ENCODE results near the gene REP15.

DNA sequence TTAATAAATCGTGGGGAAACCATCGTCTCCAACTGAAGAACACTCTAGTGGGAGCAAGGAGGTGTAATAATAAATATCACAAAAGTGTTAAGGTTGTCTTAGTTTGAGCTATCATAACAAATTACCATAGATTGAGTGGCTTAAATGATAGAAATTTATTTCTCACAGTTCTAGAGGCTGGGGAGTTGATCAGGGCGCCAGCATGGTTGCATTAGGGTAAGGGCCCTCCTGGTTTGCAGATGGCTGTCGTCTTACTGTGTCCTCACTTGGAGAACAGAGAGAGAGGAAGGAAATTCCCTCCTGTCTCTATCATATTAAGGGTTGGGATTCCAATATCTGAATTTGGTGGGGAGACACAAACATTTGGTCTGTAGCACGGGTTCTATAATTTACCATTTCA is 47.4 kb downstream of the REP15 start:
- TF ChIP-seq, protein P1, sequence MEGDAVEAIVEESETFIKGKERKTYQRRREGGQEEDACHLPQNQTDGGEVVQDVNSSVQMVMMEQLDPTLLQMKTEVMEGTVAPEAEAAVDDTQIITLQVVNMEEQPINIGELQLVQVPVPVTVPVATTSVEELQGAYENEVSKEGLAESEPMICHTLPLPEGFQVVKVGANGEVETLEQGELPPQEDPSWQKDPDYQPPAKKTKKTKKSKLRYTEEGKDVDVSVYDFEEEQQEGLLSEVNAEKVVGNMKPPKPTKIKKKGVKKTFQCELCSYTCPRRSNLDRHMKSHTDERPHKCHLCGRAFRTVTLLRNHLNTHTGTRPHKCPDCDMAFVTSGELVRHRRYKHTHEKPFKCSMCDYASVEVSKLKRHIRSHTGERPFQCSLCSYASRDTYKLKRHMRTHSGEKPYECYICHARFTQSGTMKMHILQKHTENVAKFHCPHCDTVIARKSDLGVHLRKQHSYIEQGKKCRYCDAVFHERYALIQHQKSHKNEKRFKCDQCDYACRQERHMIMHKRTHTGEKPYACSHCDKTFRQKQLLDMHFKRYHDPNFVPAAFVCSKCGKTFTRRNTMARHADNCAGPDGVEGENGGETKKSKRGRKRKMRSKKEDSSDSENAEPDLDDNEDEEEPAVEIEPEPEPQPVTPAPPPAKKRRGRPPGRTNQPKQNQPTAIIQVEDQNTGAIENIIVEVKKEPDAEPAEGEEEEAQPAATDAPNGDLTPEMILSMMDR (IDR thresholded peaks at IDR 0.05): no peak
- no peak for TF ChIP-seq EZH2 (IDR thresholded peaks at IDR 0.05; ENCODE audit: borderline replicate concordance, insufficient read depth, low read depth, low read length, poor library complexity, severe bottlenecking)

Data from B cell (primary cell).